DOHH2 (cell line): ENCODE results near the gene CCDC78.
A peak's percentile ranks its signal among the peaks of the same experiment; 100 is the strongest.

Source experiments
- H3F3A ChIP-seq: fragments of 200-600 bp; sonication (generic), shearing (Covaris generic); 2 replicates; pipeline ENCODE4 v1.6.0; 2016; ENCODE audit warnings: antibody characterized with exemption, mild to moderate bottlenecking; ENCODE audit not compliant: control insufficient read depth, insufficient read depth
- H3K27ac ChIP-seq: fragments of 200-600 bp; sonication (generic); 2 replicates; pipeline ENCODE4 v1.5.1; 2014; ENCODE audit warnings: low read depth, mild to moderate bottlenecking, low read length, moderate library complexity
- H3K27me3 ChIP-seq: fragments of 200-600 bp; sonication (generic); 2 replicates; pipeline ENCODE4 v1.6.1; 2014; ENCODE audit warnings: mild to moderate bottlenecking, low read length, mixed read lengths; ENCODE audit not compliant: control insufficient read depth
- H3K36me3 ChIP-seq: fragments of 200-600 bp; sonication (generic); 2 replicates; pipeline ENCODE4 v1.6.1; 2014; ENCODE audit warnings: mild to moderate bottlenecking, low read length, moderate library complexity, mixed read lengths; ENCODE audit not compliant: control insufficient read depth
- H3K4me1 ChIP-seq: fragments of 200-600 bp; sonication (generic); 2 replicates; pipeline ENCODE4 v1.6.1; 2014; ENCODE audit warnings: mild to moderate bottlenecking, low read length, mixed read lengths; ENCODE audit not compliant: control insufficient read depth
- H3K4me2 ChIP-seq: fragments of 200-600 bp; sonication (generic); 2 replicates; pipeline ENCODE4 v1.6.0; 2014; ENCODE audit warnings: mild to moderate bottlenecking, low read length, moderate library complexity
- H3K4me3 ChIP-seq: fragments of 200-600 bp; sonication (generic); 2 replicates; pipeline ENCODE4 v1.5.1; 2014; ENCODE audit warnings: mild to moderate bottlenecking, low read length, mixed read lengths
- H3K79me2 ChIP-seq: fragments of 200-600 bp; sonication (generic); 2 replicates; pipeline ENCODE4 v1.6.1; 2014; ENCODE audit warnings: mild to moderate bottlenecking, low read length, mixed read lengths; ENCODE audit not compliant: control insufficient read depth
- H3K9me2 ChIP-seq: fragments of 200-600 bp; sonication (generic); replicated peaks from 2 replicates; pipeline ENCODE4 v1.6.1; 2014; ENCODE audit warnings: mild to moderate bottlenecking, low read length, mixed read lengths; ENCODE audit not compliant: control insufficient read depth
- H3K9me3 ChIP-seq: fragments of 200-600 bp; sonication (generic); 2 replicates; pipeline ENCODE4 v1.6.1; 2014; ENCODE audit warnings: antibody characterized with exemption, low read length, mixed read lengths; ENCODE audit not compliant: control insufficient read depth, insufficient read depth
- H4K20me1 ChIP-seq: fragments of 200-600 bp; sonication (generic); 2 replicates; pipeline ENCODE4 v1.6.0; 2014; ENCODE audit warnings: low read depth, mild to moderate bottlenecking, antibody characterized with exemption, low read length, moderate library complexity; ENCODE audit not compliant: control insufficient read depth, insufficient read depth
- EZH2phosphoT487 ChIP-seq: fragments of 200-600 bp; sonication (generic); IDR thresholded peaks from 2 replicates; pipeline ENCODE4 v1.6.1; 2017; ENCODE audit warnings: borderline replicate concordance, mild to moderate bottlenecking, antibody characterized with exemption, low read length, moderate library complexity, mixed read lengths
- TF ChIP-seq, protein P1 (sequence below): fragments of 200-600 bp; sonication (generic); IDR thresholded peaks from one replicate; pipeline ENCODE4 v1.5.1; 2014; ENCODE audit warnings: antibody characterized with exemption, mild to moderate bottlenecking, low read depth, low read length; ENCODE audit not compliant: poor library complexity, severe bottlenecking

CCDC78 gene

DNA sequence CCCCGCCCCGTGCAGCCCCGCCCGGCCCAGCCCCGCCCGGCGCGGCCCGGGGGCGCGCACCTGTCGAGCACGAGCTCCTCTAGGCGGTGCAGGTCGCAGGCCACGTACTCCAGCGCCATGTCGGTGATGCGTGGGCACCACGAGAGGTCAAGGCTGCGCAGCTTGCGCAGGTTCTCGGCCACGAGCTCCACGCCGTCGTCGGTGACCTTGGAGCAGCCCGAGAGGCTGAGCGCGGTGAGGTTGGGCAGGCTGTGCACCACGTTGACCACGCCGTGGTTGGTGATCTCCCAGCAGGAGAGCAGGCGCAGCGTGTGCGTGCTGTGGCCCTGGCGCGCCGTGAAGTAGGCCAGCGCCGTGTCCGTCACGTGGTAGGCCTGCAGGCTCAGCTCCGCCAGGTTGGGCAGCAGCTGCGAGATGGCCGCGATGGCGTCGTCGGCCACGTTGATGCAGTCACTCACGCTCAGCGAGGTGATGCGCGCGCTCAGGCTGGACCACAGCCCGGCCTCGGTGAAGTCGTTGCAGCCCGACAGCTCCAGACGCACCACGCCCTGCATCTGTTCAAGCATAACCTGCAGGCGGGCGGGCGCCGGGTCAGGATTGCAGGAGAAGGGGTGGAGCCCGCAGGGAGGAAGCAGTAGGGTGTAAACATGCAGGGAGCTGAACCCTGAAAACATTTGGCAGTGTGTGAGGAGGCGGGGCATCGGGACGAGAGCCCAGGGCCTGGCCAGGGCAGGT lies 30.7 kb downstream of the CCDC78 start:
- peaks cover 26% of the 10 kb centered on the region for H3K27me3 ChIP-seq
- peaks cover 7% of the 10 kb centered on the region for H3F3A ChIP-seq
- peaks cover 22% of the 10 kb centered on the region for H3K4me1 ChIP-seq
- H3K9me3 ChIP-seq = no peaks in the 10 kb centered on the region
- H3K4me3 ChIP-seq = peak overlapping the region; percentile 80
- no peaks in the 10 kb centered on the region for H3K79me2 ChIP-seq
- H4K20me1 ChIP-seq = no peaks in the 10 kb centered on the region
- no peaks in the 10 kb centered on the region for H3K36me3 ChIP-seq
- TF ChIP-seq, protein P1, sequence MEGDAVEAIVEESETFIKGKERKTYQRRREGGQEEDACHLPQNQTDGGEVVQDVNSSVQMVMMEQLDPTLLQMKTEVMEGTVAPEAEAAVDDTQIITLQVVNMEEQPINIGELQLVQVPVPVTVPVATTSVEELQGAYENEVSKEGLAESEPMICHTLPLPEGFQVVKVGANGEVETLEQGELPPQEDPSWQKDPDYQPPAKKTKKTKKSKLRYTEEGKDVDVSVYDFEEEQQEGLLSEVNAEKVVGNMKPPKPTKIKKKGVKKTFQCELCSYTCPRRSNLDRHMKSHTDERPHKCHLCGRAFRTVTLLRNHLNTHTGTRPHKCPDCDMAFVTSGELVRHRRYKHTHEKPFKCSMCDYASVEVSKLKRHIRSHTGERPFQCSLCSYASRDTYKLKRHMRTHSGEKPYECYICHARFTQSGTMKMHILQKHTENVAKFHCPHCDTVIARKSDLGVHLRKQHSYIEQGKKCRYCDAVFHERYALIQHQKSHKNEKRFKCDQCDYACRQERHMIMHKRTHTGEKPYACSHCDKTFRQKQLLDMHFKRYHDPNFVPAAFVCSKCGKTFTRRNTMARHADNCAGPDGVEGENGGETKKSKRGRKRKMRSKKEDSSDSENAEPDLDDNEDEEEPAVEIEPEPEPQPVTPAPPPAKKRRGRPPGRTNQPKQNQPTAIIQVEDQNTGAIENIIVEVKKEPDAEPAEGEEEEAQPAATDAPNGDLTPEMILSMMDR = no peak
- no peak for TF ChIP-seq EZH2phosphoT487
- peak overlapping the region; percentile 97 for H3K4me2 ChIP-seq
- no peak overlapping the region for H3K27ac ChIP-seq
- H3K9me2 ChIP-seq = no peaks in the 10 kb centered on the region

DNA sequence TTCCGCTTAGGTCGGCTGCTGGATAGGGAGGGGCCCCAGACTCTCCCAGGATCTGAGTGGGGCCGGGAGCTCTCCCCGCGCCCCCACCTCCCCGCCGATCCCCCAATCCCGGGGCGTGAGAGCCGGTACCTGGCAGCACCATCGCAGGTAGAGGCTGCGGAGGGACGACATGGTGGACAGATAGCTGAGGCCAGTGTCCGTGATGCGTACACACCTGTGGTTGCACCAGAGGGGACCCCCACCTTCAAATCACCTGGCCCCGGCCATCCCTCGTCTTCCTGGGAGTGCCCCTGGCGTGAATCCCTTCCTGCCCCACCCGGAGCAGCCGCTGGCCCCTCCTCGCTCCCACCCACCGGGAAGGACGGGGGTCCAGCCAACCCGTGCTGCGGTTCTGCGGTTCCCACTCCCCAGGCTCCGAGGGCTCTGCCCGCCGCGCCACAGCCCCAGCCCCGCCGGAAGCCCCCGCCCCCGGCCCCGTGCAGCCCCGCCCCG lies 31.3 kb downstream of the CCDC78 start:
- H3K4me3 ChIP-seq = peak overlapping the region; percentile 80

DNA sequence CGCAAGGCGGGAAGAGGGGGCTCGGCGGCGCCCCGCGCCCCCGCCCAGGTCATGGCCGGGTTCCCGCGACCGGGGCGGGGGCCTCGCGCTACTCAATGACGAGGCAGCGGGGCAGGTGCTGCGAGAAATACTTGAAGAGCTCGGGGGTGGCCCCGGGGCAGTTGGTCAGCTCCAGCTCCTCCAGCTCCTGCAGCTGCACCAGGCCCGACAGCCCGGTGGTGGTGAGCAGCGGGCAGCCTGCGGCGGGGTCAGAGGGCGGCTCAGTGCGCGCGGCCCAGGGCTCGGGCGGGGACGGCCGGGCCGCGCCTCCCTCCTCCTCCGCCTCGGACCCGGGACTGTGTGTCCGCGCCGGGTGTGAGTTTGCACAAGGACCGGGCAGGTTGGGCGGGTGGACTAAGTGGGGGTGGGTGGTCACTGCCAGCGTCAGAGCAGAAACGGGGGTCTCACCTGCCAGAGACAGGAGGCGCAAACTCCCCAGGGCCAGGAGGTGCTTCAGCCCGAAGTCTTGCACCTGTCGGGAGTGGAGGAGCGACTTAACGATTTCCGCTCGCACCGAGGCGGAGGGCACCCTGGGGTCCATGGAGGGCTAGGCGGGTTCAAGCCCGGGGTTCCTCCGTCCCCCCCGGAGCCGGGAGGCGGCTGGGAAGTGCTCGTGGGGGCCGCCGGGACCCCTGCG lies 31.9 kb downstream of the CCDC78 start:
- H3K36me3 ChIP-seq = no peaks in the 10 kb centered on the region
- peaks cover 8% of the 10 kb centered on the region for H3K79me2 ChIP-seq
- peak overlapping the region; percentile 80 for H3K4me3 ChIP-seq
- H3K27ac ChIP-seq = no peak overlapping the region
- TF ChIP-seq EZH2phosphoT487 = no peak
- TF ChIP-seq, protein P1 = no peak
- H3K9me3 ChIP-seq = no peaks in the 10 kb centered on the region
- no peaks in the 10 kb centered on the region for H3K9me2 ChIP-seq
- H4K20me1 ChIP-seq = no peaks in the 10 kb centered on the region
- peaks cover 19% of the 10 kb centered on the region for H3K27me3 ChIP-seq
- H3F3A ChIP-seq = peaks cover 7% of the 10 kb centered on the region
- peaks cover 28% of the 10 kb centered on the region for H3K4me1 ChIP-seq
- H3K4me2 ChIP-seq = peak overlapping the region; percentile 97

More for the DNA sequence above, 31.3 kb downstream of the CCDC78 start:
- Histone ChIP-seq H3F3A (peaks cover 7% of the 10 kb centered on the region), H3K27me3 (peaks cover 20% of the 10 kb centered on the region), H3K79me2 (peaks cover 3% of the 10 kb centered on the region), H3K27ac (no peak overlapping the region), H3K9me2 (no peaks in the 10 kb centered on the region), H3K4me1 (peaks cover 24% of the 10 kb centered on the region), H3K4me2 (peak overlapping the region; percentile 97), H4K20me1 (no peaks in the 10 kb centered on the region), H3K9me3 (no peaks in the 10 kb centered on the region), H3K36me3 (no peaks in the 10 kb centered on the region)
- no peak for TF ChIP-seq EZH2phosphoT487
- TF ChIP-seq, protein P1 = no peak
